Uterus (tissue), 2 donors: Measurements from ENCODE around the gene WDR43.

ENCODE experiments used
- POLR2A ChIP-seq, 2 donors: fragments of 450-650 bp; IDR thresholded peaks; one replicate each; pipeline ENCODE4 v1.6.1; 2016; ENCODE audit warnings: antibody characterized with exemption in 2 of 2, mild to moderate bottlenecking in 1 of 2, moderate library complexity in 1 of 2
- TF ChIP-seq, protein P1 (sequence below), 4 experiments: fragments of 200-600 bp in 2 of 4; fragments of 450-650 bp in 2 of 4; sonication (generic) in 2 of 4; IDR thresholded peaks; one replicate each; pipeline ENCODE4 v1.5.1; 2016 to 2019; ENCODE audit warnings: antibody characterized with exemption in 4 of 4, mild to moderate bottlenecking in 2 of 4, moderate library complexity in 1 of 4

DNA sequence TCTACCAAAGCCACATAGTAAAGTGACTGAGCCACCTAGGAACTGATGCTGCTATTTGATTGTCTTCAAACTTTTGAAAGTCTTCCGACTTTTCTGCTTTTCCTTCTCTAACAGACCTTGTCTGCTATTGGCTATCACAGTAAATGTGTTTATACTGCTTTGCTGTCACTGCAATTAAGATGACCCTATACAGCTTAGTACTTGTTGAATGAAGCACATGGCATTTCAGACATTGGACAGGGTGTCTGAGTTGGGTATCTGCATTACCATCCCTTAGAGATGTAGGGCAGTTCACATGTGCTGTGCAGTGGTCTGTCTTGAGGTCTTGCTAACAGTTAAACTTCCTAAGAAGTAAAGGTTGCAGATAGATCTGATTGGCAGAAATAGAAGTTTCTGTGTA, 3.6 kb downstream of the WDR43 start:
- TF ChIP-seq, protein P1, sequence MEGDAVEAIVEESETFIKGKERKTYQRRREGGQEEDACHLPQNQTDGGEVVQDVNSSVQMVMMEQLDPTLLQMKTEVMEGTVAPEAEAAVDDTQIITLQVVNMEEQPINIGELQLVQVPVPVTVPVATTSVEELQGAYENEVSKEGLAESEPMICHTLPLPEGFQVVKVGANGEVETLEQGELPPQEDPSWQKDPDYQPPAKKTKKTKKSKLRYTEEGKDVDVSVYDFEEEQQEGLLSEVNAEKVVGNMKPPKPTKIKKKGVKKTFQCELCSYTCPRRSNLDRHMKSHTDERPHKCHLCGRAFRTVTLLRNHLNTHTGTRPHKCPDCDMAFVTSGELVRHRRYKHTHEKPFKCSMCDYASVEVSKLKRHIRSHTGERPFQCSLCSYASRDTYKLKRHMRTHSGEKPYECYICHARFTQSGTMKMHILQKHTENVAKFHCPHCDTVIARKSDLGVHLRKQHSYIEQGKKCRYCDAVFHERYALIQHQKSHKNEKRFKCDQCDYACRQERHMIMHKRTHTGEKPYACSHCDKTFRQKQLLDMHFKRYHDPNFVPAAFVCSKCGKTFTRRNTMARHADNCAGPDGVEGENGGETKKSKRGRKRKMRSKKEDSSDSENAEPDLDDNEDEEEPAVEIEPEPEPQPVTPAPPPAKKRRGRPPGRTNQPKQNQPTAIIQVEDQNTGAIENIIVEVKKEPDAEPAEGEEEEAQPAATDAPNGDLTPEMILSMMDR (IDR thresholded peaks at IDR 0.05): no peak
- TF ChIP-seq POLR2A (IDR thresholded peaks at IDR 0.05): no peak
